ENCODE measurements around the gene DDX24.

Gene DDX24

GRCh38 chr14:94046696-94047250 lies 34.2 kb downstream of the DDX24 start:
- no peak for DNase-seq

GRCh38 chr14:94045563-94046345 lies 35.2 kb downstream of the DDX24 start:
- no peak for DNase-seq

- no peak for DNase-seq
These were observed 35.9 kb downstream of the DDX24 start for GRCh38 chr14:94045101-94045500.

- DNase-seq: no peak
These were observed 36.4 kb downstream of the DDX24 start for GRCh38 chr14:94044476-94045091.

- no peak for DNase-seq
These were observed 37.1 kb downstream of the DDX24 start for GRCh38 chr14:94043756-94044475.

GRCh38 chr14:94043111-94043755 lies 37.8 kb downstream of the DDX24 start:
- no peak for DNase-seq

GRCh38 chr14:94042433-94043091 lies 38.4 kb downstream of the DDX24 start:
- DNase-seq: no peak

- DNase-seq: no peak
These were observed 39.3 kb downstream of the DDX24 start for GRCh38 chr14:94041551-94042346.

- no peak for DNase-seq
These were observed 40.2 kb downstream of the DDX24 start for GRCh38 chr14:94040796-94041195.

- DNase-seq: no peak
These were observed 40.8 kb downstream of the DDX24 start for GRCh38 chr14:94040247-94040646.

GRCh38 chr14:94038921-94039629 lies 41.9 kb downstream of the DDX24 start:
- no peak for DNase-seq

- no peak for DNase-seq
These were observed 42.5 kb downstream of the DDX24 start for GRCh38 chr14:94038510-94038909.

- no peak for DNase-seq
These were observed 43.0 kb downstream of the DDX24 start for GRCh38 chr14:94037954-94038353.

- peak; percentile 60 for DNase-seq
These were observed 44.5 kb downstream of the DDX24 start for GRCh38 chr14:94036313-94037167.

- DNase-seq: no peak
These were observed 46.1 kb downstream of the DDX24 start for GRCh38 chr14:94034886-94035285.

- DNase-seq: no peak
These were observed 49.1 kb downstream of the DDX24 start for GRCh38 chr14:94031883-94032279.

GRCh38 chr14:94031161-94031882 lies 49.7 kb downstream of the DDX24 start:
- DNase-seq: no peak

- DNase-seq: no peak
These were observed 50.4 kb downstream of the DDX24 start for GRCh38 chr14:94030571-94030970.

- DNase-seq: no peak
These were observed 51.3 kb downstream of the DDX24 start for GRCh38 chr14:94029671-94030203.

Data from effector CD8-positive, alpha-beta T cell (primary cell).